Heart left ventricle (tissue), 16 donors: ENCODE results near the gene AZIN2. TPM values are rescaled to one million over a fixed set of nuclear protein-coding genes. Genes with fewer than 3 reads are reported as not detected.

Experiments
- ATAC-seq, 4 donors: fragments of 200-7000 bp; cut with Tn5 transposase; one replicate each; pipeline ENCODE4 v1.9.1; 2020 to 2022; ENCODE audit warnings: moderate library complexity in 4 of 4, mild to moderate bottlenecking in 3 of 4, moderate number of reproducible peaks in 1 of 4
- DNase-seq, 5 donors: peaks; one replicate each; pipeline ENCODE4 v3.0.0-alpha.2; 2020
- H3K27ac ChIP-seq, 12 donors: fragments of 200-600 bp; sonication (generic) in 4 of 12; one replicate each; pipeline versions ENCODE4 v1.5.0 to v1.8.0; 2016 to 2022; ENCODE audit warnings: mild to moderate bottlenecking in 2 of 12
- H3K27me3 ChIP-seq, 9 donors: fragments of 200-600 bp; sonication (generic) in 2 of 9; one replicate each; pipeline versions ENCODE4 v1.5.1 to v1.8.0; 2016 to 2022; ENCODE audit warnings: mild to moderate bottlenecking in 3 of 9
- H3K36me3 ChIP-seq, 9 donors: fragments of 200-600 bp; sonication (generic) in 2 of 9; one replicate each; pipeline versions ENCODE4 v1.5.0 to v1.8.0; 2018 to 2022; ENCODE audit warnings: mild to moderate bottlenecking in 2 of 9
- H3K4me1 ChIP-seq, 12 donors: fragments of 200-600 bp; sonication (generic) in 4 of 12; one replicate each; pipeline versions ENCODE4 v1.5.0 to v1.8.0; 2016 to 2022; ENCODE audit warnings: mild to moderate bottlenecking in 3 of 12
- H3K4me3 ChIP-seq, 12 donors: fragments of 200-600 bp; sonication (generic) in 4 of 12; one replicate each; pipeline versions ENCODE4 v1.5.0 to v1.8.0; 2017 to 2022; ENCODE audit warnings: mild to moderate bottlenecking in 9 of 12, moderate library complexity in 4 of 12
- H3K9me3 ChIP-seq, 12 donors: fragments of 200-600 bp; sonication (generic) in 4 of 12; one replicate each; pipeline versions ENCODE4 v1.5.0 to v1.8.0; 2016 to 2022; ENCODE audit warnings: mild to moderate bottlenecking in 1 of 12
- POLR2A ChIP-seq, 2 donors: fragments of 450-650 bp; IDR thresholded peaks; one replicate each; pipeline ENCODE4 v1.6.1; 2017; ENCODE audit warnings: antibody characterized with exemption in 2 of 2, mild to moderate bottlenecking in 2 of 2, moderate library complexity in 2 of 2
- WGBS, 4 donors: extraction: QIAGEN DNeasy Blood & Tissue Kit in 2 of 4; methylation state at CpG; one replicate each; pipeline versions ENCODE4 v1.1.5 to v1.1.7; 2013 to 2018; 5-methylcytosine and 5-hydroxymethylcytosine counted together
- intact Hi-C, 10 donors: fragments of 100-400 bp; cut with DNase I; formaldehyde crosslinking; loops; one replicate each; pipeline versions ENCODE4 v1.11.1 to v1.14.2; 2022
- long read RNA-seq, 3 donors: library from polyadenylated mRNA; unstranded; transcript quantifications; one replicate each; pipeline ENCODE4 v2.0.0, GENCODE V29; 2020 to 2021
- polyA plus RNA-seq, 2 donors: library from polyadenylated mRNA; stranded (reverse); fragments of 200-250 nt; gene quantifications; one replicate each; pipeline ENCODE4 v1.2.3, GENCODE V29; 2013
- total RNA-seq, 9 donors: library from RNA; depleted of rRNA in 2 of 9; stranded (reverse); fragments of >200 nt in 2 of 9; fragmentation: NEBNext Ultra II Directional in 3 of 9; extraction: Animal tissue kit (Norgen Biotek cat#: 25700) in 3 of 9; gene quantifications; one replicate each; pipeline versions ENCODE4 v1.1.0 to v1.2.4, GENCODE V29; 2016 to 2023
- TF ChIP-seq, protein P1 (sequence below), 12 donors: fragments of 200-600 bp; sonication (generic) in 4 of 12; IDR thresholded peaks; one replicate each; pipeline versions ENCODE4 v1.5.0 to v1.8.0; 2018 to 2022; ENCODE audit warnings: antibody characterized with exemption in 12 of 12, mild to moderate bottlenecking in 5 of 12
- donor health status: ischemic (EF 13 %, LVEDD 7.1; RV severe dilation, severe dysfunction).
- donor health status: healthy with polysubstance abuse.
- donor health status: DM: no; HTN: yes; CAD: no.
- donor health status: DM: no; HTN: no; CAD: no.
- donor health status: ischemic (EF 25% LVEDD 6.9; RV normal size, moderate dysfunction).
- donor health status: ischemic (EF 25% LVEDD 5.7; RV mildly dilated, moderate dysfunction).
- donor health status: healthy.
- donor health status: DM: yes; HTN: yes; CAD: no.
- donor health status: ischemic (EF 35%, LVEDD 5.7; RV mildly dilated, moderate dysfunction).
- donor health status: nonischemic (EF 11% LVEDD 7.7; RV severe dilation, severe dysfunction).
- donor health status: DM: yes; HTN: yes; CAD: no.
- donor health status: PGD.
- donor health status: ischemic (EF 29% LVEDD 5.4; RV normal size, mild dysfunction).
- donor health status: nonischemic (EF 23%, LVEDD 6.1; RV moderate dilation, normal function).

AZIN2 gene
- 1 to 10 TPM; 1.4 to 5.4 (median 3.1) TPM for total RNA-seq
- 1 to 10 TPM; 1.3 to 1.4 TPM for polyA plus RNA-seq
- long read RNA-seq, donor 1, partial matches to known transcripts: 0 of 7 reads
- long read RNA-seq, donor 1, other reads (novel, unspliced or antisense): 7 of 7 reads
- long read RNA-seq, donor 2, partial matches to known transcripts: 0 of 15 reads
- long read RNA-seq, donor 2, other reads (novel, unspliced or antisense): 12 of 15 reads
- long read RNA-seq, donor 3, partial matches to known transcripts: 0 of 3 reads
- long read RNA-seq, donor 3, other reads (novel, unspliced or antisense): 3 of 3 reads

DNA sequence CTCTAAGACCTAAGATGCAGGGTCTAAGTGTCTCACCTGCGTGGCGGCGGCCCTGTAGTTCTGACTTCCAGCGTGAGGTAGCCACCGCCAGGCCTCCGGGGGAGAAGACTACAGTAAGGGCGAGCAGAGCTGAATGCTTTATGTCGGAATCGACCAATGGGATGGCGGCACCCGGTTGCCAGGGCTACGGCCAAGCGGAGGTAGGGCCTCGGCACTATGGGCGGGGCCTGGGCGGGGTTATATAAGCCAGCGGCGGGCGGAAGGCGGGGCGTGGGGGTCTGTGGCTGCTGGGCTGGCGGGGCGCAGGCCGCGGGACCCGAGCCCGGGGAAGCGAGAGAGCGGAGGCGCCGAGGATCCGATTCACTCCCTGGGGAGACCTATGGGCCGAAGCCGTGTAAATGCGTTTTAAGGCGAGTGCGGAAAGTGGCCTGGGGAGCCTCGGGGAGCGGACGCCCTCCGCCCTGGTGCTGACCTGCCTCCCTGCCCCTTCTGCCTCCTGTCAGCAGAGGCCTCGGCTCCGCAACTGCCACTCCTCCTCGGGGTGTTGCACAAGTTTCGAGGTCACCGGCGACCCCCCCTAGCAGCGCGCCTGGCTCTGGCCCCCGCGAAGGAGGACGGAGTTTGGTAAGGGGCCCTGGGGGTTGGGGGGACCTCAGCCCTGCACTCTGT lies at the start of gene AZIN2:
TSS of gene AZIN2 (plus strand) at position 269 of the 669 bp plus-strand sequence. CDS start 1,097 bp downstream, outside the sequence.
- Histone ChIP-seq H3K36me3 (peaks cover 0 to 4% (median 0%) of the 10 kb centered on the region in 9 donors), H3K27ac (peak within 1 kb of the TSS in 9 of 12 donors; percentile 1 to 77 (median 58)), H3K9me3 (no peaks in the 10 kb centered on the region), H3K27me3 (peaks cover 0 to 7% (median 0%) of the 10 kb centered on the region in 9 donors), H3K4me1 (peaks cover 0 to 23% (median 16%) of the 10 kb centered on the region in 12 donors), H3K4me3 (peak within 1 kb of the TSS; percentile 49 to 97 (median 75))
- intact Hi-C loops: loop anchor here in 7 of 10 donors (5.0 to 10.0 kb wide), 7 partner anchors 146 to 676 kb away; partner anchors contain the start of genes FNDC5 (in 1 of the 7), S100PBP (in 1 of the 7) and YARS1 (in 1 of the 7)
- ATAC-seq (peak; percentile 93 to 99 (median 99)), DNase-seq (peak; percentile 96 to 99 (median 97))
- 0 to 1% (median 0%) methylated on average over 38 to 52 of the region's 52 CpGs for WGBS, 4 donors
- TF ChIP-seq, protein P1, sequence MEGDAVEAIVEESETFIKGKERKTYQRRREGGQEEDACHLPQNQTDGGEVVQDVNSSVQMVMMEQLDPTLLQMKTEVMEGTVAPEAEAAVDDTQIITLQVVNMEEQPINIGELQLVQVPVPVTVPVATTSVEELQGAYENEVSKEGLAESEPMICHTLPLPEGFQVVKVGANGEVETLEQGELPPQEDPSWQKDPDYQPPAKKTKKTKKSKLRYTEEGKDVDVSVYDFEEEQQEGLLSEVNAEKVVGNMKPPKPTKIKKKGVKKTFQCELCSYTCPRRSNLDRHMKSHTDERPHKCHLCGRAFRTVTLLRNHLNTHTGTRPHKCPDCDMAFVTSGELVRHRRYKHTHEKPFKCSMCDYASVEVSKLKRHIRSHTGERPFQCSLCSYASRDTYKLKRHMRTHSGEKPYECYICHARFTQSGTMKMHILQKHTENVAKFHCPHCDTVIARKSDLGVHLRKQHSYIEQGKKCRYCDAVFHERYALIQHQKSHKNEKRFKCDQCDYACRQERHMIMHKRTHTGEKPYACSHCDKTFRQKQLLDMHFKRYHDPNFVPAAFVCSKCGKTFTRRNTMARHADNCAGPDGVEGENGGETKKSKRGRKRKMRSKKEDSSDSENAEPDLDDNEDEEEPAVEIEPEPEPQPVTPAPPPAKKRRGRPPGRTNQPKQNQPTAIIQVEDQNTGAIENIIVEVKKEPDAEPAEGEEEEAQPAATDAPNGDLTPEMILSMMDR (IDR thresholded peaks at IDR 0.05): no peak
- peak; percentile 62 to 89 for TF ChIP-seq POLR2A (IDR thresholded peaks at IDR 0.05)

DNA sequence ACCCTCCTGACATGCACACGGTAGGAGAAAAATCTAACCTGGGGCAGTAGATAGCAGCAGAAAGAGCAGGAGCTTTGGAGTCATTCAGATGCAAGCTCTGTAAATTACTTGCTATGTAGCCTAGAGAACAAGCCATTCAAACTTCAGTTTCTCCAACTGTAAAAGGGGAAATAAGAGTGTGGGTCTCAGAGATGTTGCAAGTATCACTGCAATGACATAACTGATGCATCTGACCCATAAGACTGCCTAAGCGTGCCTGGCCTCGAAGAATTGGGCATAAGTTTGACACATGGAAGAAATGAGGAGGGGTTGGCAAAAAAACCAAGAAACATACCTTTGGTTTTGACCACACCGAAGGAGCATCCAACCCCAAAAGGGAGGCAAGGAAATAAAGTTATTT lies 49.4 kb upstream of the AZIN2 start:
- Histone ChIP-seq H3K36me3 (peaks cover 0 to 42% (median 26%) of the 10 kb centered on the region in 9 donors), H3K27me3 (no peaks in the 10 kb centered on the region), H3K4me3 (no peak overlapping the region), H3K9me3 (no peaks in the 10 kb centered on the region), H3K4me1 (peaks cover 12 to 69% (median 42%) of the 10 kb centered on the region in 12 donors), H3K27ac (no peak overlapping the region)
- ATAC-seq: no peak
- 83 to 86% (median 85%) methylated on average over 4 of the region's 4 CpGs for WGBS, 4 donors
- DNase-seq: no peak
- intact Hi-C loops: no loop called here
- TF ChIP-seq POLR2A (IDR thresholded peaks at IDR 0.05): no peak
- TF ChIP-seq, protein P1 (IDR thresholded peaks at IDR 0.05): no peak

DNA sequence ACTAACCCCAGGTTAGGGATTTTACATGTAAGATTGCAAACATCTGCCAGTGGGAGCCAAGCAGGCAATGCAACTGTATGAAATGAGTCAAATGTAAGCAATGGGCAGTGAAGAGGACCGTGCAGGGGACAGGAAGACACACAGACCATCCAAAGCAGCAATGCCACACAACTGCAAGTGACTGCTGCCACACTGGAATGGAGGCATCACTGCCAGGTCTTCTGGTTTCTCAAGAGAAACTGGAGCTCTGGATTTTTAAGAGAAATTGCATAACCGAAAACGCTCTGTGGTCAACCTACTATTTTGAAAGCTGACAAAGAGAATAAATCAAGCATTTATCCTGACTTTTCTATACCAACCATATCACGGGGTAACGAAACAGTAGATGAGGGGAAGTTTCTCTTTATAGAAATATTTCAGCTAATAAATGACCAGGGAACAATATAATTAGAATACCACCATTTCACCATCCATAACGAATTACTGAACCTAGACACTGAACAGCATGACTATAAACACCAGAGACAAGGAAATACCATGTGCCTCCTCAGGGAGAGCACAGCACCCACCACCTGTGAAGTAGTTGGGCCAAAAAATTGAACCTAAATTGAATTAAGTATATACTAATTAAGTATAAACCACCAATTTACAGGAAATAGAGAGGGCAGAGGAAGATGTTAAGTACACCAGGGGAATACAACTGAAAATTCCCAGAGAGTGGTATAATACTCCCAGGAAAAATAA lies 48.7 kb upstream of the AZIN2 start:
- Histone ChIP-seq H3K9me3 (no peaks in the 10 kb centered on the region), H3K27ac (no peak overlapping the region), H3K27me3 (no peaks in the 10 kb centered on the region), H3K36me3 (peaks cover 0 to 42% (median 26%) of the 10 kb centered on the region in 9 donors), H3K4me3 (no peak overlapping the region), H3K4me1 (peaks cover 12 to 73% (median 42%) of the 10 kb centered on the region in 12 donors)
- WGBS, 4 donors: 75 to 79% (median 77%) methylated on average over 6 of the region's 6 CpGs
- TF ChIP-seq, protein P1 (IDR thresholded peaks at IDR 0.05): no peak
- no peak for TF ChIP-seq POLR2A (IDR thresholded peaks at IDR 0.05)
- ATAC-seq: no peak
- intact Hi-C loops: no loop called here
- no peak for DNase-seq
